ENCODE results near the gene SPTBN1.
"Not testable (repeated sequence)": the region's sequence is repeated elsewhere in the genome, so short reads cannot be mapped to it uniquely, and the experiment has no call there.

SPTBN1 gene

DNA sequence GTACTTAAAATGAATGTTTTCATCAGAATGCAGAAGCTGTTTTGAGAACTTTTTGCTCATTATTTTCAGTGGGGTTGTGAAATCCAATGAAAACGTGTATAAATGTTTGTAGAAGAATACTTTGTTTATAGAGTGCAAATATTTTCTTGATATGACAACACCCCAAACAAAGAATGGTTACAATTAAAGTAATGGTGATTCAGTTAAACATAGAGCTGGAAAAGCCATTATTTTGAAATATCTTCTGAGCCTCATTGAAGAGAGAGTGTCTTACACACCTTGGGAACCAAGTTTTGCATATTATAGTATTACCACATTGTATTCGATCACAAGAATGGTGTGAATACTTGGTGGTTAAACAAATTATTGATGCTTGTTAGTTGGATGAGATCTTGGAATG lies 48.7 kb downstream of the SPTBN1 start:
- no peak for DNase-seq

DNA sequence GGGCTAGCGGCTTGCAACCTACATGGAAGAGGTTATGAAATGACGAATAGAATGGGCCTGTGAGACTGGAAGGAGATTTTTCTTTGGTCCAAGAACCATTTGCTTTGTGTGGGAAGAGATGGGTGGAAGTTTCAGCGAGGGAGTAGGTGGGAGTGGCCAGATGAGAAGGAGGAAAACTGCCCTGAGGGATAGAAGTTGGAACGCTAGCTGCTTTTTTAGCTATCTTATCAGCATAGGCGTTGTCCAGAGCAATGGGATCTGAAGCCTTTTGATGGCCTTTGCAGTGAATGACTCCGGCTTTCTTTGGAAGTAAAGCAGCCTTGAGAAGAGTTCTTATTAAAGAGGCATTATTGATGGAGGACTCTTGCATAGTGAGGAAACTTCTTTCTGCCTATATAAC lies 52.4 kb downstream of the SPTBN1 start:
- no peak for DNase-seq

DNA sequence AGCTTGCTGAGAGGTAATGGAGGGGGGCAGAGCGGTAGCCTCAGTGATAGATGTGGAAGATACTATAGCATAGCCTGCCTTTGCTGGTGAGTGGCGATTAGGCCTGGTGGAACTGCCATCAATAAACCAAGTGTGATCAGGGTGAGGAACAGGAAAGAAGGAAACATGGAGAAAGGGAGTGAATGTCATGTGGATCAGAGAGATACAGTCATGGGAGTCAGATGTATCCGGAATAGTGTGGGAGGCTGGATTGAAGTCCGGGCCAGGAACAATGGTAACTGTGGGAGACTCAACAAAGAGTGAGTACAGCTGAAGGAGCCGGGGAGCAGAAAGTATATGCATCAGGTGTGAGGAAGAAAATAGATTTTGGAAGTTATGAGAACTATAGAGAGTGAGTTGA lies 52.9 kb downstream of the SPTBN1 start:
- not testable (repeated sequence) for DNase-seq

DNA sequence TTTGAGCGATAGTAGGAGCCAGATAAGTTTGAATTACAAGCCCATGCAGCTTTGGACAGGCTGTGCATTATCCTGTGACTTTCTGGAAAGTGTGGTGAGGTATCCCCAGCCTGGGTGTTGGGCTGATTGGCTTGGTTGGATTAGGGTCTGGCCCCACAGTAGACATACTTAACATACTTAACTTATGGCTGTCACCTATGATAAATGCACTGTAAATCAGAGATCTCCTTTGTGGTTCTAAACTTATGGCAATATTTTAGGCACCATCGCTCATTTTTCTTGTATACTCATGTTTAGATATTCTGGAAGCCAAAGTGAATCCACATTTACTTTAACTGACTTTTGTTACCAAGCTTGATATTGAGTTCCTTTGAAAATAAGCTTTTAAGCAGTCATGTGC lies 54.8 kb downstream of the SPTBN1 start:
- DNase-seq = no peak

DNA sequence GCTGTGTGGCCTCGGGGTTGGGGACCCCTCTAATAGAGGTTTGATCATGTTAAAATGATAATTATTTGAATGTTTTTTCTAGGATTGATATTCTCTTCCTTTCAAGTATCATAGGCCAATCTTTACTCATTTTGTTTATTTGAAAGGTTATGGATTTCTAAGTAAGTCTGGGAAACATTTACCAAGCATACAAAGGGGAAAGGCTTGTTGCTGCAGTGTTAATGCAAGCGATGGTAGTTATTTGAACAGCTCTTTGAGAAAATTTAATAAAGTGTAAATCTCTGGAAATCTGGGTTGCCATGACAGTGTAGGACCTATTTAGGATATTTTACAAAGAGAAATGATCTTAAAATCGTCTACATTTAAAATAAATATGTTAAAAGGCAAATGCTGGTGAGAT lies 56.1 kb downstream of the SPTBN1 start:
- DNase-seq = no peak

DNA sequence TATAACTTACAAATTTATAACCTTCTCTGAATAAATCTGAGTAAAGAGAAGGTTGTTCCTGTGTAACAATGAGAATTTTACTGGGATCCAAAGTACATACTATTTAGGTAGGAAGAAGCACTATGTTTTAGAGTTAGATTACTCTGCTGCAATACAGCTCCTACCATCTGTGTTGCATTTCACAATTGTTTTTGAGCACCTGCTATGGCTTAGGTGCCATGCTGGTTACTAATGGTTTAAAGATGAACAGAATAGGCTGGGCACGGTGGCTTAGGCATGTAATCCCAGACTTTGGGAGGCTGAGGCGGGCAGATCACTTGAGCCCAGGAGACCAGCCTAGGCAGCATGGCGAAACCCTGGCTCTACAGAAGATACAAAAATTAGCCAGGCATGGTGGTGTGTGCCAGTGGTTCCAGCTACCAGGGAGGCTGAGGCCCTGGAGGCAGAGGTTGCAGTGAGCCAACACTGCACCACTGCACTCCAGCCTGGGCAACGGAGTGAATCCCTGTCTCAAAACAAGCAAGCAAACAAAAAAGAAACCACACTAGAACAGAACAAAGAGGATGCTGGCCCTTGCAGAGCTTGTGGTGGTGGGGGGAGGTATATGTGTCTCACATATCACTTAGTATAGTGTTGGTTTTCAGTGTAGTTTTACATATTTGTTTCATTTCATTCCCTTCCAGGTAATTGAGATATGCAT lies 56.7 kb downstream of the SPTBN1 start:
- DNase-seq = no peak

DNA sequence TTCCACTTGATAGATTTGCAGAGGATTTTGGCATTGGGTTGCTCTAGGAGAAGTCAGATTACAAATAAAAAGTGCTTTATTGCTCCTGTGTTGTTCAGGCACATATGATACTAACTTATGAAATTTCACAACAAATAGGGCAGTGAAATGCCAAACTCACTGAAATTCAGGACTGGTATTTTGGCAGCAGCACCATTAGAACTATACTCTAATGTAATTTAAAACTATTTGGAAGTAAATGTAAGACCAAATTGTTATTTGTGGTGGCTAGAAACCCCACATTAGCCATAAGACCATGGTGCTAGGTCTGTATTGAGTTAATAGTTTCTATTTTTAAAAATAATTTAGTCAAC lies 57.2 kb downstream of the SPTBN1 start:
- DNase-seq = no peak

DNA sequence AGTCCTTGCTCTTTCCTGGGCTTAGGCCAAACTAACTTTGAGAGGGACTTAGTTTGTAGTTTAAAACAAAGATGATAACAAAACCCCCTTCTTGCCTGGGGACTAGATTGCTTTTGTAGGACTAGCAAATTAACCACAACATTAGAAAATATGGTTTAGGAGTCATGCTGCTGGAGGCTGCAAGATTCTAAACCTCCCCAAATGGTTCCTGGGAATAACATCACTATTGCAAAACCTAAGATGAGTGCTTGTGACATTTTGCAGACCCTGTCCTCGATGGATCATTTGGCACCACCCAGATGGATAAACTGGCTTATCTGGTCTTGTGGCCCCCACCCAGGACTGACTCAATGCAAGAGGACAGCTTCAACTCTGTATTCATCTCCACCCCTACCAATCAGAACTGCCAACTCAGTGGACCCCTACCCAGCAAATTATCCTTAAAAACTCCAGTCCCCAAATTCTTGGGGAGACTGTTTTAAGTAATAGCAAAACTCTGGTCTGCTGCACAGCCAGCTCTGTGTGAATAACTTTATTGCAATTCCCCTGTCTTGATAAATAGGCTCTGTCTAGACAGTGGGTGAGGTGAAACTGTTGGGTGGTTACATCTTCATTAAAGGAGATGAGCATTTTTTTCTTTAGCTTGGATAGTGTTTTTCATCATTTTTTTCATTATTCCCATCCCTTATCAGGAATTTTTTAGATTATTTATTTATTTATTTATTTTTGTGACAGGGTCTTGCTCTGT lies 58.9 kb downstream of the SPTBN1 start:
- no peak for DNase-seq

DNA sequence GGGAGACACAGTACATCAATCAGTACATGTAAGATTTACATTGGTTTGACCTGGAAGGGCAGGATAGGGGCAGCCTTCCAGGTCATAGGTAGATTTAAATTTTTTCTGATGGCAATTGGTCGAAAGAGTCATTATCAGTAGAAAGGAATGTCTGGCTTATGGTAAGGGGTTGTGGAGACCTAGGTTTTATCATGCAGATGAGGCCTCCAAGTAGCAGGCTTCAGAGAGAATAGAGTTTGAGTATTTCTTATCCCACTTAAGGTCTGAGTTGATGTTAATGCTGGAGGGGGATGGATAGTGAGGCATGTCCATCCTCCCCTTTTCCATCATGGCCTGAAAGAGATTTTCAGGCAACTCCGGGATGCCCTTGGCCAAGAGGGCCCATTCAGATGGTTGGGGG lies 60.7 kb downstream of the SPTBN1 start:
- no peak for DNase-seq

DNA sequence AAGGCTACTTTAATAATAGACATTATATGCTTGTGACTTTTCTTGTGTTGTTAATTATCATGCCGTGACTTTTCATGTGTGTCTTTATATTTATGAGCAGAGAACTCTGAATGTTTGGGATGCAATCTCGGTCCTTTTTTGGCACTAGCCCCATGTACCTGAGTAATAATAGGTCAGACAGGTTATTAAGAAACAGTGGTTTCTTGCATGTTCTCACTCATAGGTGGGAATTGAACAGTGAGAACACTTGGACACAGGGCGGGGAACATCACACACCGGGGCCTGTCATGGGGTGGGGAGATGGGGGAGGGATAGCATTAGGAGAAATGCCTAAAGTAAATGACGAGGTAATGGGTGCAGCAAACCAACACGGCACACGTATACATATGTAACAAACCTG lies 61.9 kb downstream of the SPTBN1 start:
- DNase-seq = not testable (repeated sequence)

DNA sequence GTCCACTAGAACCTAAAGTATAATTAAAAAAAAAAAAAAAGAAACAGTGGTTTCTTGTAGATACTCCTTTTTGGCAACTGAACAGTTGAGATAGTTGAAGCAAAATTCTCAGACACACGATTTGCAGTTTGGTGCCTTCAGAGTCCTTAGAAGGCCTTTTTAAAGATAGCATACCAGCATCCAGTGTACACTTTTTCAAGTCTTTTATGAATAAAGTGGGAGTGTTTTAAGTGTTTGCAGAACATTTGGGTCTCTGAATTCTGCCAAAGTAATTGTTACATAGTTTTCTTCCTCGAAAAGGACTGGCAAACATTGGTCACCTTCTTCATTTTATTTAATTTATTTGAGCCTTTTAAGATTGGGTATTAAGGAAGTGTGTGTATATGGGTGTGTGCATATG lies 62.3 kb downstream of the SPTBN1 start:
- no peak for DNase-seq

DNA sequence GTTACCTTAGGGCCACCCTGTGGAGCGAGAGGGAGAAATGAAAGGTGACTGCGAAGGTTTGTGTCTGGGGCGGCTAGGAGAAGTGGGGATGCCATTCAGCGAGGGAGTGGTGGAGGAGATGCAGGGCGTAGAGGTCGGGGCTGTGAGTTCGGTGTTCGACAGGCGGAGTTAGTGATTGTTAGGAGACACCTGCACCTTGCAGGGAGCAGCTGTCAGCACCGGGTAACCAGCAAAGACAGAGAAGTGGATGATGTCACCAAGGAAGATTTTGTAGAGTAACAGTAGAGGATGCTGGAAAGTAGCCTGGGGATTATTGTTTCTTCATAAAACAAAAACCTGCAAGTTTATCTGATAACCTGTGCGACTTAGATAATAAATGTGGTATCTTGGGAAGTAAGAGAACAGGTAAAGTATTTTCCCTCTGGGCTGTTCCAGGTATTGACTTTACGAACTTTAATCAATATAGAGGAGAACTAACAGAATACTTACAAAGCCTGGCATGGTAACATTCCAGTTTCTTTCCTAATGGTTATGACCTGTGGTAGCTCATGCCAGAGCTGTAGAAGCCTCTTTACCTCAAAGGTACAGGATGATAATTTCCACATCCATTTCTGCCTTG lies 63.8 kb downstream of the SPTBN1 start:
- no peak for DNase-seq

DNA sequence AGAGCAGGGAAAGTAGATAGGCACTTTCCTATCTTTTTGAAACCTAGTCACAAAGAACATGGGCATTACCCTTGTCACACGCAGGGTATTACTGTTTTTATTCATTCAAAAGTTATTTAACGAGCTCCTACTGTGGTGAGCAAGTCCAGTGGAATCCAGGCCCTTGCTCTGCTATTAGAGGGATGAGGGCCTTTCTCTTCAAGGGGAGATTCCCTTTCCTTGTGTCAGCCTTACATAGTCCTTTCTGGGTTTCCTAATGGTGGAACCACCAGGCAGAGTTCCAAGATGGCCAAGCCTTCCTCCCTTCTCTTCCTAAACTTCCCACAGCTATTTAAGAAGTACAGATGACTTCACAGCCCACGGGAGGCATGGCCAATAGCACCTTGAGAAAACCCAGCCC lies 64.6 kb downstream of the SPTBN1 start:
- no peak for DNase-seq

DNA sequence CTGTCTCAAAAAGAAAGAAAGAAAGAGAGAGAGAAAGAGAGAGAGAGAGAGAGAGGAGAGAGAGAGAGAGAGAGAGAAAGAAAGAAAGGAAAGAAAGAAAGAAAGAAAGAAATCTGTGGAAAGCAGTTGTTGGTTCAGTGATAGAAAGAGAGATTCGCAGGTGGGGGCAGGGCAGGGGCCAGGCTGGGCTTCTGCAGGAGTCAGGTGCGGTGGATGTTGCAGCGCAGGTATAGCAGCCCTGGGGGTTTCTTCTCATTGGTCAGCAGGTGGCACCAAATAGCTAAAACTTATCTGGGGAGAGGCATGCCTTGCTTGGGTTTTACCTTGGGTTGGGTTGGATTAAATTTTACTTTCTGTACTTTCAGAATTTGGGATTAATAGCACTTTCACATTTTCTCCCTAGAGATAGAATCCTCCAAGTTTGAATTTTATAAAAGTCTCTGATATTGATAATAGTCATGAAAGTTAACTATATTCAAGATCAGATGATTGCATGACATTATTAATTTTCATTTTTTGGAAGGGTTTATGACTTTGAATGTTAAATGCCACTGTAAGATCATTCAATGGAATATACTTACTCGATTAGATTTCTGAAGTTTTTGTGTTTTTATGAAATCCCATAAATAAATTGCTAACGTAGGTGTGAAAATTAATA lies 66.6 kb downstream of the SPTBN1 start:
- DNase-seq = peak; percentile 33

DNA sequence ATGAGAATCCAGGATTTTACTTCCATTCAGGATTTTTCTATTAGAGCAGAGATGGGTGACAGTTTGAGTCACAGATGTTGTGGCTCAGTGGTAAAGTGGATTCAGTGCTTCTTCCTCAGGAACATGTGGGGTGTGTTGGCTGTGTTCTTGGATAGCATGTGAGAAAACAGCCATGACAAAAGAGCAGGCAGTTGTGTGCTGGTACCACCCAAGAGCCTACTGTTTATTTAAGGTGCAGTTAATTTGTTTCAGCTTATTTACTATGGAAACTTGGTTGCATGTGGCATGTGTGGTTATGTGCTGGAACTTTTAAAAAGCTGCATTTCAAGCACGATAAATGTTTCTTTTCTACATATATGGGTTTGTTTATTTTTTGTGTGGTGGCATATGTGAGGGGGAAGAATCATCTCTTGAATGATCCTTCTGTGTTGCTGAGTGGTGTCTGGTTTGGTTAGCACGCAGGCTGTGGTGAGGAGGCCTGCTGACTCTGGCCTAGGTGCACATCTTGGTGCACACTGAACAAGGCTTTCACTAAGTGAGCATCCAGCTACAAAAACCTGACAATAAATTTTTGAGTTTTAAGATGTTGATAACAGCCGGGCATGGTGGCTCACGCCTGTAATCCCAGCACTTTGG lies 67.3 kb downstream of the SPTBN1 start:
- no peak for DNase-seq

DNA sequence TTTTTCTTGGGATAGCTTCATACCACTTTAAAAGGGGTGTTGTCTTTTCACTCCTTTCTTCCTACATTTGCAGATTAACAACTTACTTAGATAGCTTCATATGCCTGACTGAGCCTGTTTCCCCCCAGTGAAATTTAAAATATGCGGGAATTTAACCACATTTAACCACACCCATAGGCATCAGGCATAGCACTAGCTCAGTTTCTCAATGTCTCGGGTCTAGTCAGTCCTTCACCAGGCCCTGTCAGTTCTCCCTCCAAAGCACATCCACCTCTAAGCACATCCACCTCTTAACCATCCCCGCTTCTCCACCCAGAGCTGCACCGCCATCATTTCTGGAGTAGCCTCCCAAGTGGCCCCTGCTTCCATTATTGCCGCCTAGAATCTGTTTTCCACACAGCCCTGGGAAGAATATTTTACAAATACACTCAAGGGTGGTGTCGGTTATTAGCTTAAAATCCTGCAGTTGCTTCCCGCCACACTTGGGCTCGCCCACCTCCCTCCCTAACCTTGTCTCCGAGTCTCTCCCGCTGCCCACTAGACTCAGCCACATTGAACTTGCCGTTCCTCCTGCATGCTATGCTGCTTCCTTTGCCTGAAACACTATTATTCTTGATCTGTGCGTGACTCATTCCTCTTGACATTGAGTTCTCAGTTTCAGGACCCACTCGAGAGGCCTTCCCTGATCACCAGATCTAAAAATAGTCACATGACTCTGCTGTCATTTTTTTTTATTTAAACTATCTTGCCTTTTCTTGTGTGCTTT lies 68.3 kb downstream of the SPTBN1 start:
- no peak for DNase-seq

DNA sequence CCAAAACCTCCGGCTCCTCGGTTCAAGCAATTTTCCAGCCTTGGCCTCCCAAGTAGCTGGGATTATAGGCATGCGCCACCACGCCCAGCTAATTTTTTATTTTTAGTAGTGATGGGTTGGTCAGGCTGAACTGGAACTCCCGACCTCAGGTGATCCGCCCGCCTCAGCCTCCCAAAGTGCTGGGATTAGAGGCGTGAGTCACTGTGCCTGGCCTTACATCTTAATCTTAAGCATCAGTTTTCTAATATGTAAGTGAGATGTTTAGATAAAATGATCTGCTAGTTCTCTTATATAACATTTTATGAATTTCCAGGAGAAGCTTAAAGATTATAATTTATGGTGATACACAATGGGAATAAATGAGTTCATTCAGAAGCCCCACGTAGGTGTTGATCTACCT lies 69.2 kb downstream of the SPTBN1 start:
- no peak for DNase-seq

DNA sequence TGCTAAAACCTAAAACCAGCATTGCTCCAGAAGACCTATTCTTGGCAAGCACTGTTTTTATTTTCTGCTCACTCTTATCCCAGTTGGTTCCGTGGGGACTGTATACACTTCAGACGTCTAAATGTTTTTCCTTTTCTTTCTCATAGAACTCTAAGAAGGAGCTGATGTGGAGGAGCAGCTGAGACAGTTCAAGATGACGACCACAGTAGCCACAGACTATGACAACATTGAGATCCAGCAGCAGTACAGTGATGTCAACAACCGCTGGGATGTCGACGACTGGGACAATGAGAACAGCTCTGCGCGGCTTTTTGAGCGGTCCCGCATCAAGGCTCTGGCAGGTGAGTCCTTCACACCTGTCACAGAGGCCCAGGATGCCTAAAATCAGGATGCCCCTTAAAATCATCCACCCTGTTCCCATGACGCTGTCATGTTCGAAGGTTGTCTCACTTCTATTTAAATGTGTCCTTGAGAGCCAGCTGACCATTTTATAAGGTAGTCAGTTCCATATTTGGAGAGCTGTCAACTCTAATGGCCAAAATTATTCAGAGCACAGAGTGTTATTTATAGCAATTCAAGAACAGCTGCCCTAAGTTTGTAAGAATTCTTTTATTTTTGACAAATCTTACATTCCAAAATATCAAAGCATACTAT lies 70.2 kb downstream of the SPTBN1 start:
- DNase-seq = no peak

DNA sequence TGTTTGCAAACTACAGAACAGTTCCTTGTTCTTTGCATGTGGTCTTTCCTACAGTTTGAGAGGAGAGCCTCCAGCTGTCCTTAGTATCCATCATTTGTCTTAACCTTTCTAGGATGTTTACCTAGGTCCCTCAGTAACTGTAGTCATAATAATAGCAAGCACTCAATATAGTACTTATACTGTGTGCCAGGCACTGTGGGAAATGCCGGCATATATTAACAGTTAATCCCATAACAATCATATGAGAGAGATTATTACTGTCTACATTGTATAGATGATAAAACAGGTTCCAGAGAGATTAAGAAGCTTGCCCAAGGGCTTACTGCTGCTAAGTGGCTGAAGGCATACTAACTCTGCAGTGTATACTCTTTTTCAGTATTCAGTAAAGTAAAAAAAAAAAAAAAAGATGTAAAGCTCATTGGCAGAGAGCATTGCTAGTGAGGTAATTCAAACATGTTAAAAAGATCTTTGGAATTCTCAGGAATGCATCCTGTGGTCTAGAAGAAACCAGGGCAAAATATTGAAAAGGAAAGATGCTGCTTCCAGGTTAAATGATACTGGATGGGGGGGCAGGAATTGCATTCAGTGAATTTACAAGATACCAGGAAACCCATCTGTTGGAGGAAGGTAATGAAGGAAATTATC lies 72.3 kb downstream of the SPTBN1 start:
- DNase-seq = no peak

DNA sequence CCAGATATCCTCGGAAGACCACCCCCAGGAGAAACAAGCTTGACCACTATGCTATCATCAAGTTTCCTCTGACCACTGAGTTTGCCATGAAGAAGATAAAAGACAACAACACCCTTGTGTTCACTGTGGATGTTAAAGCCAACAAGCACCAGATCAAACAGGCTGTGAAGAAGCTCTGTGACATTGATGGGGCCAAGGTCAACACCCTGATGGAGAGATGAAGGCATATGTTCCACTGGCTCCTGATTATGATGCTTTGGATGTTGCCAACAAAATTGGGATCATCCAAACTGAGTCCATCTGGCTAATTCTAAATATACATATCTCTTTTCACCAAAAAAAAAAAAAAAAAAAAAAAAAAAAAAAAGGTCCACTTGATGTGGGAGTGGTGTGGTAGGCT lies 73.4 kb downstream of the SPTBN1 start:
- not testable (repeated sequence) for DNase-seq

DNA sequence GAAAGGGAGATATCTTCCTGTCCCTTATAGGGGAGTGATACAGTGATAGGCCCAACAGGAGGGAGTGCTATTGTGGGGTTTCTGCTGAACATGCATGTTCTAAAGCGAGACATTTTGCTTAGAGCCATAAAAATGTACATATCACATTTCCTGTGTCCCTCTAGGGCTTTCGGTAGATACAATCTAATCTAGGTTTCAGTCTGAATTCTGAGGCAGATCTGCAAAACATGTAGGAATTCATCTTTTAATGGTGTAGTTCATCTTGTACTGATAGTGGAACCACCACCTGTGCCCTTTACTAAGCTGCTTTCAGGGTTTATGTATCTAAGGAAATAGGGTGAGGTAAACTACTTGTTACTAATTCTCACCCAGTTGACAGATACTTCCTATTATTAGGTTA lies 73.8 kb downstream of the SPTBN1 start:
- no peak for DNase-seq

DNA sequence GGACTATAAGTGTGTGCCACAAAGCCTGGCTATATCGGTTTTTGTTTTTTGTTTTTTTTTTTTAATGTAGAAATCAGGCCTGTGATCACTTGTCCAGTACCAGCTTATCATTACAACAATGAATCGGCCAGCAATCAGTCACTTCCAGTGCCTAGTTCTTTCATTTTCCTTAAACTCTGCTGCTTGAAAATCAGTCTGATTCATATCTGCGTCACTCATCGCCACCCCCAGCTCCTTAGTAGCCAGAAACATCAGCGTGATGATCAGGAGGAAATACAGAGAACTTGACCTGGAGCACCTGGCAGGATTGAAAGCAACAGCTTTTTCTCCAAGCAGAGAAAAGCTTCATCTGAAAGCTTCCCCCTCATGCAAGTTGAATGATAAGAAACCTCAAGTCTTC lies 75.4 kb downstream of the SPTBN1 start:
- DNase-seq = no peak

All from NK-92 treated with Interleukin-12 subunit alpha and Interleukin-12 subunit beta, amount 100 ng/mL, for 24 hours (cell line).